NCI-H2081 treated with DMSO at 0.1 percent for 48 hours (cell line): ENCODE measurements around the gene UBE2V1.

Experiments used
- DNase-seq: peaks from one replicate; lab custom pipeline; 2025; lab: John Stamatoyannopoulos, UW

The UBE2V1 gene

GRCh38 chr20:50062006-50062838 is 50.7 kb downstream of the UBE2V1 start:
- no peak for DNase-seq

DNA sequence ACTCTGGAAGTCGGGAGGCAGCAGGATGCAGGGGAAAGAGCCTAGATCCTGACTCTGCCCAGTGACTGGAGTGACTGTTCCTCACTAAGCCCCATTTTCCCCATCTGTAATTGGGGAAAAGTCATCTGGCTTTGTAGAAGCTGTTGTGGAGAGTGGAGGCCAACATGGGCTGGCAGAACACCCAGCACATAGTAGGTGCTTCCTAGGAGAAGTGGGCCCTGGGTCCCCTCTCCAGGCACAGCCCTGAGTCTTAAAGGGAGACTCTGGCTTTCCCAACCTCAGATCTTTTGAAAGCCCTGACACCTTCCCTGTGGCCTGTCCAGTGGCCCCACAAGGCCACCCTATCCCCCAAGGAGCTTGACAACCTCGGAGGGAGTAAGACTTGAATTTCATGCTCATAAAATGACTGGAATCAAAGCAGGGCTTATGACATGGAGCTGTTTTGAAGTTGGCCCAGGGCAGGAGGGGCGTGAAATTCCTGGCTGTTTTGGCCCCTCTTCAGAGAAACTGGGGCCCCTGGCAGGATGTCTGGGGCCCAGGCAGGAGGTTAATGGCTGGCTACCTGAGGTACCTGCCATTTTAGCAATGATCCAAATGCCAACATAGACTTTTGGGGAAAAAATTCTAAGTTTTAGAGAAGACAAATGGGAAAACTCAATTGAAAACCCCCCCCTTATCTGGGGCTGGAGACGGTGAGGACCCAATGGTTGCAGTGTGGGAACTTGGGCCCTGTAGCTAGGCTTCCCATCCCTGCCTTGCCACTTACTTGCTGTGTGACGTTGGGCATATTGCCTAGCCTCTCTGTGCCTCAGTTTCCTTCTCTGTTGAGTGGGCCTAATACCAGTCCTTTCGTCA is 51.6 kb downstream of the UBE2V1 start:
- no peak for DNase-seq

DNA sequence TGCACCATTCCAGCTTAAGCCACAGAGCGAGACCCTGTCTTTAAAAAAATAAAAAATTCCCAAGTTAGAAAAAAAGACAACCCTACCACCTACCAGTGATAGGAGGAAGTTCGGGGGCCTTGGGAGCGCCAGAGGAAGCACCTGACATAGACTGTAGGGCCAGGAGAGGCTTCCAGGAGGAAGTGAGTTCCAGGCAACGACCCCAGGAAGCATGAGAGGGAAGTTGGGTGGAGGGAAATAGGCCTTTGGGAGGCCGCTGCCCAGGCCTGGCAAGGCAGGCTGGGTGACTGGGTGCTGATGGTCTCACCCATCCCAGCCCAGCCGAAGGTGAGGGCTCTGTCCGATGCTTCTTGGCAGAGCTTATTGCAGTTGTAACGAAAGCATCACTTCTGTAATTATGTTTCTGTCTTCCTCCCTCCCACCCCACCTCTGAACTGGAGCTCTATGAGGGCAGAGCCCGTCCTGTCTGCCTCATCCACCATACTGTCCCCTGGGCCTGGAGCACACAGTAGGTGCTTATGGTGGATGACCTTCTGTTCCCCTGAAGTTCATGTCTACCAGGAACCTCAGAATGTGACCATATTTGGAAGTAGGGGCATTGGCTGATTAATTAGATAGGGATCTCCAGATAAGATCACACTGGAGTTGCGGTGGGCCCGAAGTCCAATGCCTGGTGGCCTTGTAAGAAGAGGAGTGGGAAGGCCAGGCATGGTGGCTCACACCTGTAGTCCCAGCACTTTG is 54.1 kb downstream of the UBE2V1 start:
- no peak for DNase-seq

GRCh38 chr20:50057714-50058053 is 55.3 kb downstream of the UBE2V1 start:
- no peak for DNase-seq

GRCh38 chr20:50056951-50057713 is 55.8 kb downstream of the UBE2V1 start:
- no peak for DNase-seq

DNA sequence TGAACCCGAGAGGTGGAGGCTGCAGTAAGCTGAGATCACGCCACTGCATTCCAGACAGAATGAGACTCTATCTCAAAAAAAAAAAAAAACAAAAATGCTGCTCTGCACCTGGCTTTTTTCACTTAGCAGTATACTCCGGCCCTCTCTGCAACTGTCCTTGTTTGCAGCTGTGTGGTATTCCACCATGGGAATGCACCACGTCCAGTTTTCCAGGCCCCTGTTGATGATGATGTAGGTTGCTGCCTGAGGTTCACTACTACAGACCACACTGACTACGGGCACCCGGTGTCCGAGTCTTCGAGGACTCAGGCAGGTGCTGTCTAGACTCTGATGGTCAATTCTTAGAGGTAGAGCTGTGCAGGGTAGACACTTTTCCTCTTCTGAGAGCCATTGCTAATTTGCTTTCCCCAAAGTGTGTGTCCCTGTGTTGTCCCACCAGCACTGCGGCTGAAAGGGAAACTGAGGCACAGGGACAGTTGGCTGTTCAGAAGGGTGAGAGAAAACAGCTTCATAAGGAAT is 56.5 kb downstream of the UBE2V1 start:
- no peak for DNase-seq

DNA sequence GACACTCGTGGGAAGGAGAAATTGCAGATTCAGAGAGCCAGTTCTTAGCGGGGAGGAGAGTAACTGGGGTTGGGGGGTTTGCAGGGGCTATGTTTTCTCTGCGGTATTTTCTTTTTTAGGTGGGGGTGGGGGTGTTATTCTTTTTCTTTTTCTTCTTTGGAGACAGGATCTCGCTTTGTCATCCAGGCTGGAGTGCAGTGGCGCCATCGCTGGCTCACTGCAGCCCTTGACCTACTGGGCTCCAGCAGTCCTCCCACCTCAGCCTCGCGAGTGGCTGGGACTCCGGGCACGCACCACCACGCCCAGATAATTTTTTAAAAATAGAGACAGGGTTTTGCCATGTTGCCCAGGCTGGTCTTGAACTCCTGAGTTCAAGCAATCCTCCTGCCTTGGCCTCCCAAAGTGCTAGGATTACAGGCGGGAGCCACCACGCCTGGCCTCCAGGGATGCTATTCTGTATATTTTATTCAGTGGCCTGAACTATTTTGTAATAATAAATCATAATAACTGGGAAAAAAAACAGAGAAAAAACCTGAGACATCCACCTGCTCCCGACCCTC is 57.3 kb downstream of the UBE2V1 start:
- no peak for DNase-seq

DNA sequence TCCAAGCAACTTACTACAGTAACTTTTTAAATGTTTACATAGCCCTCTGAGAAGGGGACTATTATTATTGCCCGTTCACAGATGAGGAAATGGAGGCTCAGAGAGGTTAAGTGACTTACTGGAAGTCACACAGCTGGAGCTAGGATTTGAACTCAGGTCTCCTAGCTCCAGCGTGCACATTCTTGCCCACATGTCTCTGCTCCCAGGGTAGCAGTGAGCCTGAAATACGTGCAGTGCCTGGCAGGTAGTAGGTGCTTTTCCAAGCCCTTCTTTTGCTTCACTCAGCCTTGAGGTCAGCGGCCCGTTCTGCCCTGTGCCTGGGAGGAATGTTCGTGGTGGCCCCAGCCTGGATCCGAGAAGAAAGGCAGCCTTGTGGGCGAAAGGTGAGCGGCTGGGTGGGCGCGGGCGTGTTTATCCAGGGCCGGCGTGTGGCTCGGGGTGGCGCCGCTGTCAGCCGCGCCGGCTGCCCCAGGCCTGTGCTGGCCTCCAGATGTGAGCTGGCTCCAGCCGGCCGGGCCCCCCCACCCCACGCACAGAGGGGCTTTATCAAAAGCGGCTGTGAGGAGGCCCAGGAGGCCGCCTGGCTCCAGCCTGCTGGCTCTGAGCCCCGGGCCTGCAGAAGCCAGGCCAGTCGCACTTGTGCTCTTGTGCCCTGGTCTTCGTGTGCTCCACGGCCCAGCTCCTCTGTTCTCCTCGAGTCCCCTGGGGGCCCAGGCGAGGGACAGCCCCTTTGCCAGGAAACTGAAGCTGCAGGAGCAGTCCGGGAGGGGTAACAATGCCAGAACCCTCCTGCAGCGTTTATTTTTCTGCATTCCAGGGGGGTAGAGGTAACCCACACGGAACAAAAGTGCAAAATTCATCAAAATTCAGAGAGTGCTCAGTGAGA is 58.1 kb downstream of the UBE2V1 start:
- DNase-seq: no peak

DNA sequence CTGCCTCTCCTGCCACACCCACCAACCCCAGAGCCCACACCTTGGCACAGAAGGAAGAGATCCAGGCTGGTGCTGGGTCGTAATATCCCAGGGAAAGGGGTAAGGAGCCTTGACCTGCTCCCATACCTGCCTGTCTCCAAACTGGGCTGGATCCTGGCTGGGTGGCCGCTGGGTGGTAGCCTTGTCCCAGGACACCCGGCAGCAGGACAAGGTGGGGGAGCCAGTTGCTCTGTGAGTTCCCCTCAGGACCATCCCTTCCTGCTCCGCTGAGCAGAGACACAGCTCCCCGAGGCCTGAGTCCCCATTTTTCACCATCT is 58.8 kb downstream of the UBE2V1 start:
- no peak for DNase-seq

DNA sequence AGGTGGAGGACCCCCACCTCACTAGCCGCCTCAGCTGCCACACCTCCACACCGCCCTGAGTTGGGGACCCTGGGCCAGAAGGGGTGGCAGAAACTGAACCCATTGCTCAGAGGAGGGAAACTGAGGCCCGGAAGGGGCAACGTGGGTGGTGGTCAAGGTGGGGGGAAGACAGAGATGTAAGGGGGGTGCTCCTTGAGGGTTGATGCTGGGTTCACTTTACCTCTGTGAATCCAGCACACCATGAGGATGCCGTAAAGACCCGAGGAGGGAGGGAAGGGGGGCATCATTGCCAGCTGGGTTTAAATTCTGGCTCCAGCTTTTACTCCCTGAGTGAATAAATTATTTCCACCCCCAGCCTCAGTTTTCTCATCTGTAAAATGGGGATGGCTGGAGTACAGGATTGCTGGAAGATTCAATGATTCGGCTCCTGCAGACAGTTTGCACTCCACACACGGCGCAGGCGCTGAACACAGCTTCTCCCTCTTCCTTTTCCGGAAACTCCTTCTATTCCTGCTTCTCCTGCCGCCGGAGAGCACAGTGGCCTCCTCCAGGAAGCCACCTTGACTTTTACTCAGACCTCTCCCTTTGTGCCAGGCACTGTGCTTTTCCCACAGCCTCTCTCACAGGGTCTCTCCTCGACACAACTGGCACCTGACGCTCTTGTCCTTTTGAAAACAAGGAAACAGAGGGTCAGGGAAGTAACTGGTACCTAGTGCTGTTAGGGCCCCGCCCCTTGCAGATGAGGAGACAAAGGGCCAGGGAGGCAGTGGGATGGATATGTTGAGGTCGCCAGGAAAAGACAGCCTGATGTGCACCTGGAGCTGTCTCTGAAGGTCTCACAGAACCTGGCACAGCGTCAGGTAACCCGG is 59.4 kb downstream of the UBE2V1 start:
- no peak for DNase-seq

GRCh38 chr20:50052550-50053361 is 60.2 kb downstream of the UBE2V1 start:
- no peak for DNase-seq

- DNase-seq: no peak
These were observed 62.2 kb downstream of the UBE2V1 start for GRCh38 chr20:50050660-50051308.

DNA sequence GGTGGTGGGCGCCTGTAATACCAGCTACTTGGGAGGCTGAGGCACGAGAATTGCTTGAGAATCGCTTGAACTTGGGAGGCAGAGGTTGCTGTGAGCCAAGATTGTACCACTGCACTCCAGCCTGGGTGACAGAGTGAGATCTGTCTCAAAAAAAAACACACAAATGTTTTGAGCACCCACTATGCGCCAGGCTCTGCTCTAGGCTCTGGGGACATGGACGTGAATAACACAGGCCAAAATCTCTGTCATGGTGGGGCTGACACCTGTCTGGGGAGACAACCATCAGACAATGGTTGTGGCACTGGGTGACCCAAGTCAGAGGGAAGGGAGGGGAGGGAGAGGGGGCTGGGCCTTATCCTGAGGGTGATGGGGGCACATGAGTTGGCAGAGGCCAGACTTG is 62.7 kb downstream of the UBE2V1 start:
- DNase-seq: no peak

DNA sequence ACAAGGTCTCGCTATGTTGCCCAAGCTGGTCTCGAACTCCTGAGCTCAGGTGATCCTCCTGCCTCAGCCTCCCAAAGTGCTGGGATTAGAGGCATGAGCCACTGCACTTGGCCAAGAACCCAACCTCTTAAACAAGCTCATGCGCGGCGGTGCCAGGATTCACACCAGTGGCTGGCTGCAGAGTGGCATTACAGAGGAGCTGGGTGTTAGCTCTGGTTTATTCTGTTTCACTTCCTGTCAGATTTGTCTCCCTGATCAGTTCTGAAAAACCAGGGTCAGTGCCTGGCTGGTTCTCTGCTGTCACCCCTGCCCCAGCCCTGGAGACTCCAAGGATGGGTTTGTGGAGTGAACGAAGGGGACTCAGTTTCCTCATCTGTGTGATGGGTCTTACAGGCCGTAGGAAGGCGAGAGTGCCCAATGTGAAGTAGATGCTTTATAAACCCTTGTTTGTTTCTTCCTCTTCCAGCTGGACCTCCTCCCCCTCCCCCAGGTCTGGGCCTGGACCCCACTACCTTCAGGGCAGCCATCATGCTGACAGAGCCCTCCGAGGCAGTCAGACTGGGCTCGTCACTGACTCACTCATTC is 63.4 kb downstream of the UBE2V1 start:
- DNase-seq: no peak

- DNase-seq: no peak
These were observed 64.4 kb downstream of the UBE2V1 start for GRCh38 chr20:50048420-50049166.

DNA sequence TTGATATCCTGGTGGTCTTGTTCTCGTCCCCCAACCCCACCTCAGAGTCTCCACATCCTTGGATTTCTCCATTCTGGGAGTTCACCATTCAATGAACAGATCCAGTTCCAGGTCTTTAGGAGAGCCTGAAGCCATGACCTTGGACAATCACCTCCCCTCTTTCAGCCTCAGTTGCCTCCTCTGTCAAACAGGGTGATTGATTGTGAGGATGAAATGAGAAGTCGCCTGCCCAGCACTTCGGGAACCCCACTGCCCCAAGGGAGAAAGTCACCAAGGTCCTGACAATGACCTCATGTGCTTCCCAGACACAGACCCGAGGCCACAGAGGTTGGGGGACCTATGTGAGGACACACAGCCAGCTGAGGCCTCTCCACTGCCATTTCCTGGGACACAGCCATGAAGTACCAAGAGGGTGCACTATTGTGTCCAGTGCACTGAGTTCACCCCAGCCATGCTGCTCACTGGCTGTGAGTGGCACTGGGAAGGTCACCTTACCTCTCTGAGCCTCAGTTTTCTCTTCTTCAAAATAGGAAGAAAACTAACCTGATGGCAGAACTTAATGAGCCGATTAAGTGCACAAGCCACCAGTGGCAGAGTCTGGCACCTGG is 68.5 kb downstream of the UBE2V1 start:
- no peak for DNase-seq
